AG10803 (cell line): Measurements from ENCODE around the gene IL1RAPL2.

Source experiments
- DNase-seq: peaks from one replicate; pipeline ENCODE4 v3.0.0; 2010; ENCODE audit warnings: low read depth
- H3K4me3 ChIP-seq: 2 replicates; pipeline ENCODE4 v1.5.1; 2011; ENCODE audit warnings: mild to moderate bottlenecking, low read length, control low read depth
- TF ChIP-seq, protein P1 (sequence below): conservative IDR thresholded peaks from 2 replicates; pipeline ENCODE4 v1.5.1; 2011; ENCODE audit warnings: mild to moderate bottlenecking, low read length, control low read depth, inconsistent platforms

The IL1RAPL2 gene

GRCh38 chrX:105700331-105700730 lies 1134.3 kb downstream of the IL1RAPL2 start:
- DNase-seq, result no peak
- TF ChIP-seq, protein P1, sequence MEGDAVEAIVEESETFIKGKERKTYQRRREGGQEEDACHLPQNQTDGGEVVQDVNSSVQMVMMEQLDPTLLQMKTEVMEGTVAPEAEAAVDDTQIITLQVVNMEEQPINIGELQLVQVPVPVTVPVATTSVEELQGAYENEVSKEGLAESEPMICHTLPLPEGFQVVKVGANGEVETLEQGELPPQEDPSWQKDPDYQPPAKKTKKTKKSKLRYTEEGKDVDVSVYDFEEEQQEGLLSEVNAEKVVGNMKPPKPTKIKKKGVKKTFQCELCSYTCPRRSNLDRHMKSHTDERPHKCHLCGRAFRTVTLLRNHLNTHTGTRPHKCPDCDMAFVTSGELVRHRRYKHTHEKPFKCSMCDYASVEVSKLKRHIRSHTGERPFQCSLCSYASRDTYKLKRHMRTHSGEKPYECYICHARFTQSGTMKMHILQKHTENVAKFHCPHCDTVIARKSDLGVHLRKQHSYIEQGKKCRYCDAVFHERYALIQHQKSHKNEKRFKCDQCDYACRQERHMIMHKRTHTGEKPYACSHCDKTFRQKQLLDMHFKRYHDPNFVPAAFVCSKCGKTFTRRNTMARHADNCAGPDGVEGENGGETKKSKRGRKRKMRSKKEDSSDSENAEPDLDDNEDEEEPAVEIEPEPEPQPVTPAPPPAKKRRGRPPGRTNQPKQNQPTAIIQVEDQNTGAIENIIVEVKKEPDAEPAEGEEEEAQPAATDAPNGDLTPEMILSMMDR, result no peak
- no peak overlapping the region for H3K4me3 ChIP-seq

- H3K4me3 ChIP-seq, result no peak overlapping the region
- no peak for DNase-seq
- TF ChIP-seq, protein P1, result 0 out of 2 replicates have a peak, but pooled peaks have one; percentile 1
Measured at GRCh38 chrX:105701310-105702052, 1135.5 kb downstream of the IL1RAPL2 start.

GRCh38 chrX:105703876-105704275 lies 1137.9 kb downstream of the IL1RAPL2 start:
- H3K4me3 ChIP-seq, result no peak overlapping the region
- TF ChIP-seq, protein P1, result no peak
- no peak for DNase-seq

DNA sequence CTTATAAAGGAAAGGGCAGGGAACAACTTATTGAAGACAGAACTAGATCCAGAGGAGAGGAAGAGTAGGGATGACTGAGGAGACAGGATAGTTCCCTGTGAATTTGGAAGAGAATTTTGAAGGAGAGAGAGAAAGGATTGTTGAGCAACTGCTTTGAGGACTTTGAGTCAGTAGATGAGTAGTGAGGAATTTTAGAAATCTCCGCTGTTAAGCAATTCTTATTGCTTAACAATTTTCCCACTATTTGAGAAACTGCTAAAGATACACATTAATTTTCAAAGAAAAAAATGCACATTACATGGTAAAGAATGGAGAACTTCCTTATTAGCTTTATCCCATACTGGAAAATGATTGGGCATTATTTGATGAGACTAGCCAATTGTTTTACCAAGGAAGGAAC lies 1140.0 kb downstream of the IL1RAPL2 start:
- DNase-seq, result peak; percentile 0

DNA sequence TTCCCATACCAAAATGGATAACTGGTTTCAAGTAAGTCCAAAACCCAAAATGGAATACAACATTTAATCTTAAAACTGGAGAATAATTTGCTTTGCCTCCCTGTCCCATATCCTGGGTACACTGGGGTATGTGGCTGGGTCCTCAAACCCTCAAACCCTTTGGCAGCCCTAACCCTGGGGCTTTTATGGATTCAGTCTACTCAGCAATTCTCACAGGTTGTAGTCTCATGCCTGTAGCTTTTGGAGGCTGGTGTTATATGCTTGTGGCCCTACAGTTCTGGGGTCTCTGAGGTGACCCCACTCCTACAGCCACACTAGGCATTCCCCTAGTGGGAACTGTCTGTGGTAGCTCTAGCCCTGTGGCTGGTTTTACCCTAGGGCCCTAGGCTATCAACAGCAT lies 1145.8 kb downstream of the IL1RAPL2 start:
- DNase-seq, result no peak
- TF ChIP-seq, protein P1, result no peak
- no peak overlapping the region for H3K4me3 ChIP-seq

More for the DNA sequence above, 1140.0 kb downstream of the IL1RAPL2 start:
- no peak overlapping the region for H3K4me3 ChIP-seq
- TF ChIP-seq, protein P1, result no peak

DNA sequence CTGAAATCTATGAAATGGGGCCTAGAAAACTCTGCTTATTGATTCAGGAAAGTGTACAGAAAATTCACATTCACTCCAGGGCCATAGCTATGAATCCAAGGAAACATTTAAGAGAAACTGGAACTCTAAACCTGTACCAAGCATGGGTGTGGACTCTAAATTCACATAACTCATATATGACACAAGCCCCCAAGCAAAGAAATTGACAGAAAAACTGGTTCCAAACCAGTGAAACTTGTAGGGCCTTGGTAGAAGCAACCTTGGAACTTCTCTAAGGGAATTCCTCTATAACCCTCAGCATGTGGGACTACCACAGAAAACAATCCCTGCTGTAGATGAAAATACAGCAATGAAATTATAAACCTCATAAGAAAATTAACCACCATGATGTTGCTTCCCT lies 1149.7 kb downstream of the IL1RAPL2 start:
- TF ChIP-seq, protein P1, result no peak
- DNase-seq, result no peak
- no peak overlapping the region for H3K4me3 ChIP-seq
